Mononuclear cell (primary cell): ENCODE results near the gene SCAF11. TPM values are rescaled to one million over a fixed set of nuclear protein-coding genes. Genes with fewer than 3 reads are reported as not detected.
A peak's percentile ranks its signal among the peaks of the same experiment; 100 is the strongest.
"Not testable (repeated sequence)": the region's sequence is repeated elsewhere in the genome, so short reads cannot be mapped to it uniquely, and the experiment has no call there.

Experiments used
- H3K27me3 ChIP-seq: 2 replicates; pipeline ENCODE4 v1.6.0; 2011; ENCODE audit warnings: low read length, control low read depth; ENCODE audit not compliant: insufficient read depth
- H3K4me1 ChIP-seq: 2 replicates; pipeline ENCODE4 v1.5.1; 2011; ENCODE audit warnings: mild to moderate bottlenecking, low read length, control low read depth; ENCODE audit not compliant: insufficient read depth
- H3K4me3 ChIP-seq: 2 replicates; pipeline ENCODE4 v1.5.1; 2011; ENCODE audit warnings: mild to moderate bottlenecking, low read length, moderate library complexity
- H3K9me3 ChIP-seq: 2 replicates; pipeline ENCODE4 v1.5.1; 2011; ENCODE audit warnings: low read depth, mild to moderate bottlenecking, control low read depth, low read length
- total RNA-seq: library from RNA; depleted of rRNA; stranded (reverse); fragments of >200 nt; gene quantifications from one replicate; pipeline ENCODE4 v1.2.3, GENCODE V29; 2012

SCAF11 gene
- 298 TPM for total RNA-seq

DNA sequence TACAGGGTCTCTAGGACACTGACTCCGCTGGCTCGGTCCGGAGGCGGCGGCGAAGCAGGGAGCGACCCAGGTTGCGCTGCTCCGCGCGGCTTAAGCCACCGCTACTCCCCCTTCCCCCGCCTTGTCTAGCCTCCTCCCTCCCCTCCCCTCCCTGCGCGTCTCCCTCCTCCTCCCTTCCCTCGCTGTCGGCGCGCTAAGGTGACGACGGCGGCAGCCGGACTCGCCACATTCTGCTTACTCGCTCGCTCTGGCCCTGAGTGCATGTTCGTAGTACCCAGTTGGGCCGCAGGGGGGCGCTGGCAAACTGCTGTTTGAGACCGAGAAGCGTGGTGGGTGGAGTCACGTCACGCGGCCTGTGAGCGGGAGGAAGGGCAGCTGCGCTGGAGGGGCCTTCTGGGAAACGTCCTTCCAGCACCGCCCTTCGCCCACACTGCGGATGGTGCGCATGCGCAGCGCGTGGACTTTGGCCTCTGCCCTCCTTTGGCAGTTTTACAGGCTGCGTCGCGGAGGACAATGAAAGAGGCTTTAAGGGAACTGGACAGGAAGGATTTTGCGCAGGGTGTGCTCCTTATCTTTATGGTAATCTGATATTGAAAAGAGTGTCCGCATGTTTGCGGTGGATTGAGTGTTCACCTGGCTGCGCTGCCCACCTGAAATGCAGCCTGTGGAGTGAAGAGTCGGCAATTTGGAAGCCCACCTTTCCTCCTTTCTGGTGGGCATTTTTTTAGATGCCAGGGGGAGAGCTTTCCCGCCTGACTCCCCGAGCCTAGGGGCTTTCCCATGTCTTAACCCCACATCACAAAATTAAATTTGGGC is at the start of gene SCAF11:
Gene SCAF11 (minus strand): TSS at position 107 of the 816 bp plus-strand sequence. CDS start 26,407 bp downstream, outside the sequence.
- Histone ChIP-seq H3K27me3 (no peaks in the 10 kb centered on the region), H3K4me1 (peaks cover 48% of the 10 kb centered on the region)

GRCh38 chr12:46037066-46037465 is 46.7 kb upstream of the SCAF11 start:
- not testable (repeated sequence) for H3K27me3 ChIP-seq, H3K4me3 ChIP-seq, H3K9me3 ChIP-seq, H3K4me1 ChIP-seq

More for the DNA sequence above, at the start of gene SCAF11:
- Histone ChIP-seq H3K4me3 (peak within 1 kb of the TSS; percentile 99), H3K9me3 (no peaks in the 10 kb centered on the region)

DNA sequence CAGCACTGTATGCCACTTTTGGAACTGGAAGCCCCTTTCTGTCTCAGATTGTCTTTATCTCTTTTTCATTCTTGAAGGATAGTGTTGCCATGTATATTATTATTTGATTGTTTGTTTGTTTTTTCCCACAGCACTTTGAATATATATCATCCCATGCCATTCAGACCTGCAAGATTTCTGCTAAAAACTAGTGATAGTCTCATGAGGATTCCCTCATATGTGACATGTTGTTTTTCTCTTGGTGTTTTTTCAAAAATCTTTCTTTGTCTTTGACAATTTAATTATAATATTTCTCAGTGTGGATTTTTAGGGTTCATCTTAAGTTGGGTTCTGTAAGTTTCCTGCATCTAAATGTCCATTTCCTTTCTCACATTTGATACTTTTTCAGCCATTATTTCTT is 36.8 kb upstream of the SCAF11 start:
- H3K4me1 ChIP-seq, result no peaks in the 10 kb centered on the region
- no peak overlapping the region for H3K4me3 ChIP-seq
- peaks cover 23% of the 10 kb centered on the region for H3K9me3 ChIP-seq
- H3K27me3 ChIP-seq, result peaks cover 2% of the 10 kb centered on the region

GRCh38 chr12:46024099-46024498 is 33.7 kb upstream of the SCAF11 start:
- Histone ChIP-seq H3K4me3 (no peak overlapping the region), H3K9me3 (peaks cover 36% of the 10 kb centered on the region), H3K27me3 (peaks cover 4% of the 10 kb centered on the region), H3K4me1 (no peaks in the 10 kb centered on the region)

DNA sequence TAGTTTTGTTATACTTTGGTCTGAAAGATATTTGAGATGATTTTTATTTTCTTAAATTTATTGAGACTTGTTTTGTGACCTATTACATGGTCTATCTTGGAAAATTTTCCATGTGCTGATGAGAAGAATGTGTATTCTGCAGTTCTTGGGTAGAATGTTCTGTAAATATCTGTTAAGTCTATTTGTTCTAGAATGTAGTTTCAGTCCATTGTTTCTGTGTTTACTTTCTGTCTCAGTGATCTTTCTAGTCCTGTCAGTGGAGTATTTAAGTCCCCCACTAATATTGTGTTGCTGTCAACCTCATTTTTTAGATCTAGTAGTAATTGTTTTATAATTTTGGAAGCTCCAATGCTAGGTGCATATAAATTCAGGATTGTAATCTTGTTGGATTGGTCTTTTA is 30.4 kb upstream of the SCAF11 start:
- no peak overlapping the region for H3K4me3 ChIP-seq

GRCh38 chr12:46018712-46019111 is 28.3 kb upstream of the SCAF11 start:
- H3K4me3 ChIP-seq, H3K27me3 ChIP-seq, H3K4me1 ChIP-seq: not testable (repeated sequence)
- peaks cover 13% of the 10 kb centered on the region for H3K9me3 ChIP-seq

More for the DNA sequence above, 30.4 kb upstream of the SCAF11 start:
- Histone ChIP-seq H3K9me3 (peaks cover 13% of the 10 kb centered on the region), H3K27me3 (peaks cover 4% of the 10 kb centered on the region), H3K4me1 (no peaks in the 10 kb centered on the region)

GRCh38 chr12:46017866-46018375 is 27.5 kb upstream of the SCAF11 start:
- not testable (repeated sequence) for H3K27me3 ChIP-seq, H3K4me3 ChIP-seq, H3K4me1 ChIP-seq
- H3K9me3 ChIP-seq, result peaks cover 13% of the 10 kb centered on the region

- no peaks in the 10 kb centered on the region for H3K9me3 ChIP-seq
- no peak overlapping the region for H3K4me3 ChIP-seq
- no peaks in the 10 kb centered on the region for H3K4me1 ChIP-seq
- no peaks in the 10 kb centered on the region for H3K27me3 ChIP-seq
These were observed 15.4 kb upstream of the SCAF11 start for GRCh38 chr12:46005823-46006222.

- Histone ChIP-seq H3K4me3 (no peak overlapping the region), H3K4me1 (no peaks in the 10 kb centered on the region), H3K27me3 (no peaks in the 10 kb centered on the region), H3K9me3 (no peaks in the 10 kb centered on the region)
These were observed 14.9 kb upstream of the SCAF11 start for GRCh38 chr12:46005151-46005797.

DNA sequence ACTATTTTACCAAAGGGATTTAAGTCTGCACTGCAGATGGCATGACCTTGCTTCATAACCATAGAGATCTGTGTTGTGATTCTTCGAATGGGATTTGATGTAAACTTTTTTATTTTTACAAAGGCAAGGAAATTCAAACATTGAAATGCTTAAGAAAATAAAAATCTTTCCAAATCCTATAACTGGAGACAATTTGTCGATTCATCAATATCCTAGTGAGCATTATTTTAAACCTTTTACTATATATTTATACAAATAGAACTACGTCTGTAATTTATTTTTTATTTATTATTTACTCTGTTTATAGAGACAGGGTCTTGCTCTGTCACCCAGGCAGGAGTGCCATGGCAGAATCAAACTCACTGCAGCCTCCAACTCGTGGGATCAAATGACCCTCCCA is 14.3 kb upstream of the SCAF11 start:
- no peaks in the 10 kb centered on the region for H3K9me3 ChIP-seq
- no peak overlapping the region for H3K4me3 ChIP-seq
- no peaks in the 10 kb centered on the region for H3K4me1 ChIP-seq
- no peaks in the 10 kb centered on the region for H3K27me3 ChIP-seq

DNA sequence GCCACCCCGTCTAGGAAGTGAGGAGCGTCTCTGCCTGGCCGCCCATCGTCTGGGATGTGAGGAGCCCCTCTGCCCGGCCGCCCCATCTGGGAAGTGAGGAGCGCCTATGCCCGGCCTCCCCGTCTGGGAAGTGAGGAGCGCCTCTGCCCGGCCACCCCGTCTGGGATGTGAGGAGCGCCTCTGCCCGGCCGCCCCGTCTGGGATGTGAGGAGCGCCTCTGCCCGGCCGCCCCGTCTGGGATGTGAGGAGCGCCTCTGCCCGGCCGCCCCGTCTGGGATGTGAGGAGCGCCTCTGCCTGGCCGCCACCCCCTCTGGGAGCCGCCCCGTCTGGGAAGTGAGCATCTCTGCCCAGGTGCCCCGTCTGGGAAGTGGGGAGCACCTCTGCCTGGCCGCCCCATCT is 9.7 kb upstream of the SCAF11 start:
- not testable (repeated sequence) for H3K4me3 ChIP-seq, H3K9me3 ChIP-seq, H3K4me1 ChIP-seq, H3K27me3 ChIP-seq

GRCh38 chr12:45994736-45995135 is 4.4 kb upstream of the SCAF11 start:
- H3K27me3 ChIP-seq, result no peaks in the 10 kb centered on the region
- H3K9me3 ChIP-seq, result no peaks in the 10 kb centered on the region
- H3K4me3 ChIP-seq, result no peak overlapping the region
- H3K4me1 ChIP-seq, result peaks cover 12% of the 10 kb centered on the region

DNA sequence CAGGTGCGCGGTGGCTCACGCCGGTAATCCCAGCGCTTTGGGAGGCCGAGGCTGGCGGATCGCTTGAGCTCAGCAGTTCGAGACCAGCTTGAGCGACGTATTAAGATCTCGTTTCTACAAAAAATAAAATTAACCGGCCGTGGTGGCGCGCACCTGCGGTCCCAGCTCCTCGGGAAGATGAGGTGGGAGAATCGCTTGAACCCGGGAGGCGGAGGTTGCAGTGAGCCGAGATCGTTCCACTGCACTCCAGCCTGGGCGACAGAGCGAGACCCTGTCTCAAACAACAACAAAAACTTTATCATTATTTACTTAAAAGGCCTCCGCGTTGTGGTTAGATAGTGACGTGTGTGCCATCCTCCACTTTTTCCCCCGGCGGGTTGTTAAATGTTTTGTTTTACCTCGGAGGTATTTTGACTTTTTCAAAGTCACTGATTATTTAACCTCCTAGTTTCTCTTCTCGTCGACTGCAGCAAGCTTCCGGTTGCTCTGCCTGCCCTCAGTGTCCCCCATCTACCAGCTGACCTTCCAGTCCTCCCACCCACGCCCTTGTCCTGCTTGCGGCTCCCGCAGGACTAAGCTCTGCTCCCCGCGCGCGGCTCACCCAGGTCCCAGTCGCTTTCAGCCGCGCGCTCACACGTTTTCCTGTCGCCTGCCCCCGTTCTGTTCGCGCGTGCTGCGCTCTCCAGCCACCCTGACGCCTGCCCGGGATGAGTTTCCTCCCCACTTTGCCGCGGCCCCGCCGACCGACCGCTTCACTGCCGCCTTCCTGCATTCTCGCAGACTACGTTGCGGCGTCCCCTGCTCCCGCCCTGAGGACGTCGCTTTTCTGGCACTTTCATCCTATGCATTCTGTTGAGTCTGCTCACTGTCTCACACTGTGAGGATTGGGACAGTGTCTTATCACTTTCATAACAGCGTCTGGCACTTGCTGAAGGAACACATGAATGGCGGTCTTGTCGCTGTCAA is 1.2 kb upstream of the SCAF11 start:
- no peaks in the 10 kb centered on the region for H3K27me3 ChIP-seq
- H3K9me3 ChIP-seq, result no peaks in the 10 kb centered on the region
- H3K4me1 ChIP-seq, result peaks cover 39% of the 10 kb centered on the region
- peak overlapping the region; percentile 99 for H3K4me3 ChIP-seq

DNA sequence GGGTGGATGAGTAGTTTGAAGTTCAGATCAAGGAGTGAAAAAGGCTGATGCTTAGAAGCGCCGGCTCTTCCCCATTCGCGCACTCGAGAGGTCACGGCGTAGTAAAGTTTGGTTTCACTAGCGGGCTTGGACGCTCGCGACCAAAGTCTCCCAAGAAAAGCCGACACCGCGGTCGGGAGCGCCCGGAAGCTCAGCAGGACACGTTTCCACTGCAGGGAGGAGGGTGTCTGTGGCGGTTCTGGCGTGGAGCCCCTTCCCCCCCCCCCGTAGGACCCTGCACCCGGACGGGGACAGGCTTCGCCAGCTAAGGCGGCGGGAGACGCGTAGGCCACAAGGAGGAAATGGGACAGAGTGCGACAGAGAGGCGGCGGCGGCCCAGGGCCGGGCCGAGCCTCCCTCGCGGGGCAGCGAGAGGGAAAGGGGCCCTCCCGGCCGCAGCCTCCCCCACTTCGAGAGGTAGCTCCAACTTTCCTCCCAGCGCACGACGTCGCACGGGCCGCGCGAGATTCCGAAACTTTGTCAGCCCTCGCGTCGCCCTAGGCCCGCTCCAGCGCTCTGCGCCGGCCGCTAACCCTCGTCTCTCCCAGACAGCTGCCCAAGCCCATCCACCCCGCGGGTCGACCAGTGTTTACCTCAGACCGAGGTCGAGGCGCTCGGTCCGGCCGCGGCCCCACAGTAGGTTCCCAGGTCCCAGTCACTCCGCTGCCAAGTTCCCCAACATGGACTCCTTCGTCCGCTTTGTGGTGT is 480 bp downstream of the SCAF11 start:
- Histone ChIP-seq H3K9me3 (no peaks in the 10 kb centered on the region), H3K27me3 (no peaks in the 10 kb centered on the region), H3K4me1 (peaks cover 55% of the 10 kb centered on the region), H3K4me3 (peak overlapping the region; percentile 99)
